Measurements from ENCODE around the gene ZBTB45. TPM values are rescaled to one million over a fixed set of nuclear protein-coding genes. Genes with fewer than 3 reads are reported as not detected.

ZBTB45 gene
- total RNA-seq, 2 donors from 2014 or later, result 9.9 to 12.9 TPM

DNA sequence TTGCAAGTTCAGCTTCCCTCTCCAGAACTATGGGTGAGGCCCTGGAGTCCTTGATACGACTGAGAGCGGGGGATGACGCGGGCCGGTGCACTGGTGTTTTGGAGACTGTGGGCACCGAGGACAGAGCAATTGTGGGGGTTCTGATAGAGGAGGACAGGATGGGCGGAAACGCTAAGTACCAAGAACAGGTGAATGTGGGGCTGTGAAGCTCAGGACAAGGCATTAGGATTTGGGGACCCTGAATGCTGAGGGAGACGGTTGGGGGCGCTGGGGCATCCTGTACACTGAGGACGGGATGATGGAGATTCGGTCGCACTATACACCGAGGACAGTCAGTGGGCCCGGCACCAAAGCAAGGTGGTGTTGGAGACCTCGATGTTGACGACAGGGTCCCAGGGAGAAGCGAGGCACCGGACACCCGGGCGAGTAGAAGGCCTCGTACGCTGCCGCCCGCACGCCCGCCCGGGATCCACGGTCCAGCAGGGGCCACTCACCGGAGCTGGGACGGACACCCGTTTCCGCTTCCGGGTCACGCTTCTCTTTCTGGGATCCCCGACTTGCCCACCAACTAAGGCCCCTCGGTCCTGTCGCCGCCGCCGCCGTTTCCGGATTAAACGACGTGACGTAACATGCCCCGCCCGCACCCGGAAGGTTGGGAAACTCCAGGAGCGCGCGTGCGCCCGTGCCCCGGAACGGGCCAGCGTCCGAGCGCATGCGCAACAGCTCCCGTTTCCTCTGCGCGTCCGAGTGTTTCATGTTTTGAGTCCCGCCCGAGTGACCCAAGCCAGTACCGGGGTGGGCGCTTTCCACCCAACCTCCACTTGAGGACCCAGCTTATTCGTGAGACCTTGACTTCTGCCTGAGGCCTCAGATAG is 35.1 kb upstream of the ZBTB45 start, which contains the start of gene CHMP2A:
Gene CHMP2A (minus strand): TSS at position 612 of the 875 bp plus-strand sequence. CDS start 893 bp downstream, outside the sequence.
- peak; percentile 55 for ATAC-seq
- H3K4me1 ChIP-seq, result peaks cover 43% of the 10 kb centered on the region
- WGBS, 2 donors, result 0% methylated on average over 24 to 69 of the region's 69 CpGs
- intact Hi-C loops (cut with DNase I), result no loop called here
- peak; percentile 98 for DNase-seq
- H3K9me3 ChIP-seq, result no peaks in the 10 kb centered on the region
- H3K4me3 ChIP-seq, result peak within 1 kb of the TSS; percentile 53 to 67
- TF ChIP-seq POLR2A (IDR thresholded peaks at IDR 0.05), result peak; percentile 52 to 82 (median 79)
- TF ChIP-seq, protein P1, sequence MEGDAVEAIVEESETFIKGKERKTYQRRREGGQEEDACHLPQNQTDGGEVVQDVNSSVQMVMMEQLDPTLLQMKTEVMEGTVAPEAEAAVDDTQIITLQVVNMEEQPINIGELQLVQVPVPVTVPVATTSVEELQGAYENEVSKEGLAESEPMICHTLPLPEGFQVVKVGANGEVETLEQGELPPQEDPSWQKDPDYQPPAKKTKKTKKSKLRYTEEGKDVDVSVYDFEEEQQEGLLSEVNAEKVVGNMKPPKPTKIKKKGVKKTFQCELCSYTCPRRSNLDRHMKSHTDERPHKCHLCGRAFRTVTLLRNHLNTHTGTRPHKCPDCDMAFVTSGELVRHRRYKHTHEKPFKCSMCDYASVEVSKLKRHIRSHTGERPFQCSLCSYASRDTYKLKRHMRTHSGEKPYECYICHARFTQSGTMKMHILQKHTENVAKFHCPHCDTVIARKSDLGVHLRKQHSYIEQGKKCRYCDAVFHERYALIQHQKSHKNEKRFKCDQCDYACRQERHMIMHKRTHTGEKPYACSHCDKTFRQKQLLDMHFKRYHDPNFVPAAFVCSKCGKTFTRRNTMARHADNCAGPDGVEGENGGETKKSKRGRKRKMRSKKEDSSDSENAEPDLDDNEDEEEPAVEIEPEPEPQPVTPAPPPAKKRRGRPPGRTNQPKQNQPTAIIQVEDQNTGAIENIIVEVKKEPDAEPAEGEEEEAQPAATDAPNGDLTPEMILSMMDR (IDR thresholded peaks at IDR 0.05), result no peak
- no peaks in the 10 kb centered on the region for H3K27me3 ChIP-seq
- peak within 1 kb of the TSS; percentile 72 to 97 (median 95) for H3K27ac ChIP-seq
- H3K36me3 ChIP-seq (replicated peaks in 1 of 2; ENCODE audit: insufficient read depth in 1 of 2, low read depth in 2 of 2), result peaks cover 4 to 19% of the 10 kb centered on the region in 2 donors

DNA sequence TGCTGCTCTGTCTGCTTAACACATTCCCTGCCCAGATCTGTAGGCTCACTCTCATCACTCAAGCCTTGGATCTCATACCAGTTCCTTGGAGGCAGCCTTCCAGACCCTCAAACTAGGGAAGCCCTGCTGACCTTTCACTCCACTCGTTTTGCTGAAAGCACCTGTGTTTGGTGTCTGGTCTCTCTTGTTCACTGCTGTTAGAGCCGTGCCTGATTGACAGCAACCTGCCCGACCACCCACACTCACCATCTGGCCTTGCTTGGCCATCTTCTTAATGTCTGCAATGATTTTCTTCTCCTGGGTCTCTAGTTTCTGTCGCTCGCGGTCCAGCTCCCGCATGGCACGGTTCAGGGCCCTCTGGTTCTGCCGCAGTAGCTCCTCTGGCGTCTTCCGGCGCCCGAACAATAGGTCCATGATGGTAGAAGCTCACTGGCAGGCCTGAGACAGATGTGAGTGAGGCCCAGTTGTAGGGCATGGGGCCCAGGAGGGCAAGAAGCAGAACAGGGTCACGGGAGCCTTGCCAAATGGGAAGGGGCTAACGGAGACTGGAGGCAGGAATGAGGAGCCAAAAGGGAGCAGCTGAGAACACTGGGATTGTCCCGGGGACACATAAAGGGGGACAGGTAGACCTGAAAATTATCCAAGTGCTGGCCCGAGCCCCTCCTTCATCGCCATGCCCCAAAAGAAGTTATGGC is 34.3 kb upstream of the ZBTB45 start:
- Histone ChIP-seq H3K36me3 (replicated peaks in 1 of 2; ENCODE audit: insufficient read depth in 1 of 2, low read depth in 2 of 2) (peaks cover 6 to 27% of the 10 kb centered on the region in 2 donors), H3K9me3 (no peaks in the 10 kb centered on the region), H3K27ac (peak overlapping the region; percentile 72 to 97 (median 95)), H3K4me3 (peak overlapping the region in 1 of 2 donors; percentile 53), H3K27me3 (no peaks in the 10 kb centered on the region), H3K4me1 (peaks cover 41% of the 10 kb centered on the region)
- ATAC-seq (no peak), DNase-seq (peak in 1 of 4 donors; percentile 26)
- TF ChIP-seq POLR2A (IDR thresholded peaks at IDR 0.05), result no peak
- TF ChIP-seq, protein P1 (IDR thresholded peaks at IDR 0.05), result no peak
- intact Hi-C loops (cut with DNase I), result no loop called here
- 19 to 31% methylated on average over 18 of the region's 18 CpGs for WGBS, 2 donors

DNA sequence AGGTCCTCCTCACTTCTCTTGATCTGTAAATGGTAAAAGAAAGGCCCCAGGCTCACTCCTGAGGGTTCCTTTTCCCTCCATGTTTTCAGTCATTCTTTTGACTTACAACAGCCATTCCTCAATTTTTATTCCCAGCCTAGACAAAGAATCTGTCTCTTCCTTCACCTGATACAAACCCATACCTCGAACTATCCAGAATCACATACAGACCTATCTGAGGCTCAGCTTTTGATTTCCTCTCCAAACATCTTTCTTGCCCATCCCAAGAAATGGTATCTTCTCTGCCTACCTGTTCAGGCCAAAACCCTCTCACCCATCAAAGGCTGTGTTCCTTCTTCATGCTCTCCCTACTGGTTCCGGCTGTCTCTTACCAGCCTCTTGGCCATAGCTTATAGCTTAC is 33.0 kb upstream of the ZBTB45 start:
- no peak for ATAC-seq
- H3K4me3 ChIP-seq, result no peak overlapping the region
- H3K27me3 ChIP-seq, result no peaks in the 10 kb centered on the region
- 86 to 95% methylated on average over 2 of the region's 2 CpGs for WGBS, 2 donors
- DNase-seq, result no peak
- peaks cover 40% of the 10 kb centered on the region for H3K4me1 ChIP-seq
- peaks cover 16 to 40% of the 10 kb centered on the region in 2 donors for H3K36me3 ChIP-seq (replicated peaks in 1 of 2; ENCODE audit: insufficient read depth in 1 of 2, low read depth in 2 of 2)
- no peaks in the 10 kb centered on the region for H3K9me3 ChIP-seq
- TF ChIP-seq, protein P1 (IDR thresholded peaks at IDR 0.05), result no peak
- TF ChIP-seq POLR2A (IDR thresholded peaks at IDR 0.05), result no peak
- no peak overlapping the region for H3K27ac ChIP-seq
- intact Hi-C loops (cut with DNase I), result no loop called here

DNA sequence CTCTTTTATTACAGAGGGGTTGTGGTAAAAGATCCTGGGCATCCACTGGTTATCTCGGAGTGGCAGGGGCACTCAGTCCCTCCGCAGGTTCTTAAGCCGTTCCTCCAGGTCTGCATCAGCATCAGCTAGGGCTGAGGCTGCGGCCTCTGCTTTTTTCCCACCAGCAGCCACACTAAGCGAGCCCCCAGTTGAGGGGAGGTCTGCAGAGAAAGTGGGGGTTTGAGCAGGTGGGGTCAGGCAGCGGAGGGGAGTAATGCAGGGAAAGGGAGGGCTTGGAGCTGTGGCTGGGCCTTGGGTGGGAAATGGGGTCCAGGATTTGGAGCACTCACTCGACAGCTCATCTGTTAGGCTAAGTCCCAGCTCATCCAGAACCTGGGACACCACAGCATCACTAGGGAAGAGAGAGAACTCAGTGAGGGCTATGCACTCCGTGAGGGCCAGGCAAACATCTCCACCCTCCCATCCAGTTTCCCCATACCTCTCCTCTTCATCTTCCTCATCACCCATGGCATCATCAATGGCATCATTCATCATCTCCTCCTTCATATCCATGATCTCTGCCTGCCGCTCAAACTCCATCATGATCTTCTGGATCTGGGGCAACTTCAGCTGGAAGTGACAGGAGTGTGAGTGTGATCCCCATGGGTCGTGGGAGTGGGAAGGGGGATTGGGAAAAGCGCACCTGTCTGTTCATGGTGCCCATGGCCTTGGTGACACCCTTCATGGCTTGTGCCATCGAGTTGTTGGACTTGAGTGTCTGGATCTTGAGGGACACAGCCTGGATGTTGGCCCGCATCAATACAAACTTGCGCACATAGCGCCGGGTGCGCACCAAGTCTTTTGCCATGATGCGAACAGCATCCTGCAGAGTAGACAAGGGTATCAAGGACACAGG is 32.2 kb upstream of the ZBTB45 start:
- no peaks in the 10 kb centered on the region for H3K9me3 ChIP-seq
- H3K27me3 ChIP-seq, result no peaks in the 10 kb centered on the region
- WGBS, 2 donors, result 87 to 92% methylated on average over 15 to 18 of the region's 18 CpGs
- intact Hi-C loops (cut with DNase I), result no loop called here
- DNase-seq, result peak in 1 of 4 donors; percentile 11
- H3K36me3 ChIP-seq (replicated peaks in 1 of 2; ENCODE audit: insufficient read depth in 1 of 2, low read depth in 2 of 2), result peaks cover 16 to 43% of the 10 kb centered on the region in 2 donors
- no peak overlapping the region for H3K4me3 ChIP-seq
- H3K4me1 ChIP-seq, result peaks cover 34% of the 10 kb centered on the region
- no peak overlapping the region for H3K27ac ChIP-seq
- ATAC-seq, result no peak
- TF ChIP-seq, protein P1 (IDR thresholded peaks at IDR 0.05), result no peak
- no peak for TF ChIP-seq POLR2A (IDR thresholded peaks at IDR 0.05)
